Measurements from ENCODE around the gene PLA2G6.

Gene PLA2G6

GRCh38 chr22:38204784-38205183 is 23.2 kb upstream of the PLA2G6 start:
- Histone ChIP-seq H3K27ac (peak overlapping the region; percentile 99), H3K4me3 (peak overlapping the region; percentile 39)
- TF ChIP-seq CTCF (IDR thresholded peaks at IDR 0.05), result no peak
- no peak for DNase-seq (ENCODE audit: low spot score)

GRCh38 chr22:38203855-38204514 is 22.4 kb upstream of the PLA2G6 start:
- peak overlapping the region; percentile 92 for H3K4me3 ChIP-seq
- H3K27ac ChIP-seq, result peak overlapping the region; percentile 99
- no peak for TF ChIP-seq CTCF (IDR thresholded peaks at IDR 0.05)

GRCh38 chr22:38203090-38203810 is 21.6 kb upstream of the PLA2G6 start:
- H3K27ac ChIP-seq, result peak overlapping the region; percentile 99
- TF ChIP-seq CTCF (IDR thresholded peaks at IDR 0.05), result no peak
- peak overlapping the region; percentile 92 for H3K4me3 ChIP-seq
- DNase-seq (ENCODE audit: low spot score), result no peak

More at GRCh38 chr22:38203855-38204514, 22.4 kb upstream of the PLA2G6 start:
- no peak for DNase-seq (ENCODE audit: low spot score)

GRCh38 chr22:38202437-38203089 is 20.9 kb upstream of the PLA2G6 start:
- peak; percentile 13 for TF ChIP-seq CTCF (IDR thresholded peaks at IDR 0.05)
- peak; percentile 97 for DNase-seq (ENCODE audit: low spot score)
- H3K27ac ChIP-seq, result peak overlapping the region; percentile 99
- H3K4me3 ChIP-seq, result peak overlapping the region; percentile 92

GRCh38 chr22:38201711-38202436 is 20.2 kb upstream of the PLA2G6 start, which contains the start of gene MAFF:
MAFF (plus strand) TSS chr22:38201994; CDS start chr22:38213854, 11,860 bp downstream.
- Histone ChIP-seq H3K27ac (peak within 1 kb of the TSS; percentile 99), H3K4me3 (peak within 1 kb of the TSS; percentile 92)
- TF ChIP-seq CTCF (IDR thresholded peaks at IDR 0.05), result no peak
- peak; percentile 98 for DNase-seq (ENCODE audit: low spot score)

- no peak for DNase-seq (ENCODE audit: low spot score)
- H3K27ac ChIP-seq, result peak overlapping the region; percentile 99
- TF ChIP-seq CTCF (IDR thresholded peaks at IDR 0.05), result no peak
- H3K4me3 ChIP-seq, result peak overlapping the region; percentile 92
Observed at GRCh38 chr22:38201371-38201710, 19.7 kb upstream of the PLA2G6 start.
